Activated CD8-positive, alpha-beta memory T cell treated with anti-CD3 and anti-CD28 coated beads, Interleukin-2, amount 10 ng/mL, durations not matched to agents 7 days and 5 days (primary cell): Measurements from ENCODE around the gene LRRC14B. TPM values are rescaled to one million over a fixed set of nuclear protein-coding genes. Genes with fewer than 3 reads are reported as not detected.
A peak's percentile ranks its signal among the peaks of the same experiment; 100 is the strongest.
"Not testable (repeated sequence)": the region's sequence is repeated elsewhere in the genome, so short reads cannot be mapped to it uniquely, and the experiment has no call there.

Source experiments
- ATAC-seq: fragments of 150-1000 bp; cut with Tn5 transposase; one replicate; pipeline ENCODE4 v1.10.0; 2021; ENCODE audit warnings: moderate library complexity
- CTCF ChIA-PET: fragments of 350-600 bp; sonication (Branson Sonifier 250); formaldehyde crosslinking; loops from one replicate; lab custom pipeline; 2021; ENCODE audit warnings: antibody characterized with exemption; lab: Charles Lee
- DNase-seq: peaks from one replicate; pipeline ENCODE4 v3.0.0-alpha.2; 2020
- H3K27ac Mint-ChIP-seq: one replicate; pipeline ENCODE4 v1.8.0; 2021; ENCODE audit warnings: mild to moderate bottlenecking, mixed read lengths
- H3K27me3 Mint-ChIP-seq: one replicate; pipeline ENCODE4 v1.8.0; 2021; ENCODE audit warnings: mixed read lengths
- H3K36me3 Mint-ChIP-seq: one replicate; pipeline ENCODE4 v1.8.0; 2021; ENCODE audit warnings: mild to moderate bottlenecking, mixed read lengths
- H3K4me1 Mint-ChIP-seq: one replicate; pipeline ENCODE4 v1.8.0; 2021; ENCODE audit warnings: mixed read lengths
- H3K4me3 Mint-ChIP-seq: one replicate; pipeline ENCODE4 v1.8.0; 2021; ENCODE audit warnings: mild to moderate bottlenecking, moderate library complexity, mixed read lengths
- H3K9me3 Mint-ChIP-seq: one replicate; pipeline ENCODE4 v1.8.0; 2022; ENCODE audit warnings: low read depth, mixed read lengths
- total RNA-seq, 2 experiments: library from RNA; stranded (reverse); gene quantifications; one replicate each; pipeline ENCODE4 v1.2.3, GENCODE V29; 2021

The LRRC14B gene
- total RNA-seq, 2 experiments from 2014 or later: not detected

GRCh38 chr5:204462-204861, 13.2 kb downstream of the LRRC14B start:
- no peak overlapping the region for H3K4me3 Mint-ChIP-seq
- CTCF ChIA-PET: no interaction called here

GRCh38 chr5:204966-205670, 13.8 kb downstream of the LRRC14B start:
- no peak for ATAC-seq
- no peaks in the 10 kb centered on the region for H3K9me3 Mint-ChIP-seq

More at GRCh38 chr5:204462-204861, 13.2 kb downstream of the LRRC14B start:
- Mint-ChIP-seq H3K4me1 (no peaks in the 10 kb centered on the region), H3K27me3 (no peaks in the 10 kb centered on the region), H3K36me3 (peaks cover 8% of the 10 kb centered on the region), H3K27ac (no peak overlapping the region), H3K9me3 (no peaks in the 10 kb centered on the region)
- no peak for ATAC-seq
- DNase-seq: no peak

GRCh38 chr5:206406-206805, 15.1 kb downstream of the LRRC14B start:
- peaks cover 8% of the 10 kb centered on the region for H3K36me3 Mint-ChIP-seq
- CTCF ChIA-PET: no interaction called here
- peaks cover 9% of the 10 kb centered on the region for H3K4me1 Mint-ChIP-seq

More at GRCh38 chr5:204966-205670, 13.8 kb downstream of the LRRC14B start:
- H3K27ac Mint-ChIP-seq: no peak overlapping the region
- no peaks in the 10 kb centered on the region for H3K27me3 Mint-ChIP-seq
- no peak overlapping the region for H3K4me3 Mint-ChIP-seq
- H3K36me3 Mint-ChIP-seq: peaks cover 8% of the 10 kb centered on the region
- CTCF ChIA-PET: no interaction called here
- peaks cover 5% of the 10 kb centered on the region for H3K4me1 Mint-ChIP-seq
- no peak for DNase-seq

GRCh38 chr5:206927-207536, 15.7 kb downstream of the LRRC14B start:
- H3K27me3 Mint-ChIP-seq: no peaks in the 10 kb centered on the region
- no peaks in the 10 kb centered on the region for H3K9me3 Mint-ChIP-seq
- H3K4me1 Mint-ChIP-seq: peaks cover 9% of the 10 kb centered on the region
- H3K27ac Mint-ChIP-seq: no peak overlapping the region
- H3K4me3 Mint-ChIP-seq: no peak overlapping the region
- DNase-seq (no peak), ATAC-seq (no peak)
- CTCF ChIA-PET: no interaction called here
- peaks cover 8% of the 10 kb centered on the region for H3K36me3 Mint-ChIP-seq

More at GRCh38 chr5:206406-206805, 15.1 kb downstream of the LRRC14B start:
- ATAC-seq (no peak), DNase-seq (no peak)
- no peak overlapping the region for H3K4me3 Mint-ChIP-seq
- H3K27me3 Mint-ChIP-seq: no peaks in the 10 kb centered on the region
- no peak overlapping the region for H3K27ac Mint-ChIP-seq
- H3K9me3 Mint-ChIP-seq: no peaks in the 10 kb centered on the region

GRCh38 chr5:207599-207998, 16.3 kb downstream of the LRRC14B start:
- DNase-seq (no peak), ATAC-seq (no peak)
- no peak overlapping the region for H3K4me3 Mint-ChIP-seq
- H3K36me3 Mint-ChIP-seq: peaks cover 8% of the 10 kb centered on the region
- H3K4me1 Mint-ChIP-seq: peaks cover 9% of the 10 kb centered on the region
- CTCF ChIA-PET: interaction anchor here (1.5 kb wide), 1 partner anchor 19 kb away, joined by 6 read pairs; no protein-coding TSS in a partner anchor
- no peaks in the 10 kb centered on the region for H3K9me3 Mint-ChIP-seq
- H3K27ac Mint-ChIP-seq: no peak overlapping the region
- H3K27me3 Mint-ChIP-seq: no peaks in the 10 kb centered on the region

- CTCF ChIA-PET: interaction anchor here (1.5 kb wide), 1 partner anchor 20 kb away, joined by 6 read pairs; no protein-coding TSS in a partner anchor
- Mint-ChIP-seq H3K4me3 (no peak overlapping the region), H3K36me3 (peaks cover 10% of the 10 kb centered on the region), H3K27ac (no peak overlapping the region), H3K4me1 (peaks cover 10% of the 10 kb centered on the region), H3K9me3 (no peaks in the 10 kb centered on the region), H3K27me3 (no peaks in the 10 kb centered on the region)
- ATAC-seq (no peak), DNase-seq (no peak)
Measured at GRCh38 chr5:208449-209114, 17.3 kb downstream of the LRRC14B start.

GRCh38 chr5:213803-214395, 22.6 kb downstream of the LRRC14B start:
- CTCF ChIA-PET: interaction anchor here (1.1 kb wide), 1 partner anchor 25 kb away, joined by 5 read pairs; no protein-coding TSS in a partner anchor
- ATAC-seq (no peak), DNase-seq (no peak)
- peaks cover 35% of the 10 kb centered on the region for H3K4me1 Mint-ChIP-seq
- H3K9me3 Mint-ChIP-seq: no peaks in the 10 kb centered on the region
- H3K4me3 Mint-ChIP-seq: no peak overlapping the region
- peaks cover 18% of the 10 kb centered on the region for H3K36me3 Mint-ChIP-seq
- H3K27me3 Mint-ChIP-seq: no peaks in the 10 kb centered on the region
- no peak overlapping the region for H3K27ac Mint-ChIP-seq

GRCh38 chr5:215256-215655, 24.0 kb downstream of the LRRC14B start:
- ATAC-seq, H3K27me3 Mint-ChIP-seq, H3K4me3 Mint-ChIP-seq, DNase-seq, CTCF ChIA-PET, H3K9me3 Mint-ChIP-seq: not testable (repeated sequence)
- peaks cover 18% of the 10 kb centered on the region for H3K36me3 Mint-ChIP-seq
- H3K4me1 Mint-ChIP-seq: peaks cover 31% of the 10 kb centered on the region
- peak overlapping the region; percentile 65 for H3K27ac Mint-ChIP-seq

- DNase-seq, CTCF ChIA-PET, H3K9me3 Mint-ChIP-seq, H3K27me3 Mint-ChIP-seq, ATAC-seq, H3K27ac Mint-ChIP-seq, H3K4me3 Mint-ChIP-seq: not testable (repeated sequence)
- H3K36me3 Mint-ChIP-seq: peaks cover 20% of the 10 kb centered on the region
- H3K4me1 Mint-ChIP-seq: peaks cover 33% of the 10 kb centered on the region
Measured at GRCh38 chr5:216076-216475, 24.8 kb downstream of the LRRC14B start.

GRCh38 chr5:217494-218456, 26.5 kb downstream of the LRRC14B start, which contains the start of the genes CCDC127 and SDHA:
Gene CCDC127 (minus strand): TSS chr5:218153. CDS start chr5:216849, 1,304 bp downstream.
Gene SDHA (plus strand): TSS chr5:218320. CDS start chr5:218356, 36 bp downstream.
- CTCF ChIA-PET: interaction anchor here (0.9 to 3.5 kb wide), 4 partner anchors 13 to 236 kb away, joined by 3 to 21 read pairs (median 5); no protein-coding TSS in a partner anchor
- not testable (repeated sequence) for H3K9me3 Mint-ChIP-seq, H3K27me3 Mint-ChIP-seq
- H3K36me3 Mint-ChIP-seq: peaks cover 20% of the 10 kb centered on the region
- peak; percentile 98 for DNase-seq
- H3K27ac Mint-ChIP-seq: peak within 1 kb of the TSS; percentile 96
- H3K4me3 Mint-ChIP-seq: peak within 1 kb of the TSS; percentile 87
- ATAC-seq: peak; percentile 92
- H3K4me1 Mint-ChIP-seq: peaks cover 46% of the 10 kb centered on the region

- DNase-seq (peak; percentile 53), ATAC-seq (peak; percentile 28)
- CTCF ChIA-PET: interaction anchor here (0.7 to 3.5 kb wide), 6 partner anchors 12 to 235 kb away, joined by 3 to 21 read pairs (median 4); no protein-coding TSS in a partner anchor
- Mint-ChIP-seq H3K36me3 (peaks cover 18% of the 10 kb centered on the region), H3K27ac (peak overlapping the region; percentile 96), H3K4me1 (peaks cover 50% of the 10 kb centered on the region), H3K27me3 (no peaks in the 10 kb centered on the region), H3K4me3 (peak overlapping the region; percentile 87), H3K9me3 (no peaks in the 10 kb centered on the region)
Measured at GRCh38 chr5:218457-219291, 27.4 kb downstream of the LRRC14B start.
